ENCODE measurements around the gene URM1.

URM1 gene

DNA sequence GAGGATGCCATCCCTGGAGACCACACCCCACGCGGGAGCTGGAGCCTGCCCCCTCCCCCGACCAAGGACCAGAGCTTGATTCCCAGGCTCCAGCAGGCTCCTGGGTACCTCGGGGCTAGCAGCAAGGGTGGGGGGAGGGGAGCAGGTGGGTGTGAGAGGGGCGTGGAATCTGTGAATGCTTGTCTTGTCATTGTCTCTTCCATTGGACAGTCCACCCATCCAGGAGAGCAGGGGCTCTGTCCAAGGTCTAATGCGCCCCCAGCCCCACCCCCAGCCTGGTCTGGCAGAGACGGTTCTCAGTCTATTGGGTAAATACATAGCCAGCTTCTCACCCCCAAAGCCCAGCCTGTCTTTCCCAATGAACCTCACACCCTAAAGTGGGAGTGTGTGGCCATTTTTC is 22.8 kb downstream of the URM1 start:
- Histone ChIP-seq H2AK5ac (ENCODE audit: low read length) (no peak overlapping the region), H4K91ac (ENCODE audit: low read depth, low read length) (no peak overlapping the region), H3K9ac (ENCODE audit: low read length) (no peak overlapping the region), H3K23ac (ENCODE audit: low read length) (no peak overlapping the region), H2BK5ac (ENCODE audit: low read depth, low read length, poor library complexity) (no peak overlapping the region), H3K36me3 (ENCODE audit: control insufficient read depth in 1 of 2, insufficient read depth in 2 of 2, low read length in 2 of 2) (peaks cover 15 to 23% of the 10 kb centered on the region in 2 experiments), H4K12ac (ENCODE audit: low read depth, low read length) (no peak overlapping the region), H3K9me3 (ENCODE audit: insufficient read depth, low read depth, low read length) (peaks cover 2% of the 10 kb centered on the region), H2BK12ac (ENCODE audit: low read length) (no peak overlapping the region), H3K79me1 (ENCODE audit: low read length) (no peaks in the 10 kb centered on the region), H3K27ac (ENCODE audit: low read depth, low read length) (no peak overlapping the region), H3K79me2 (ENCODE audit: control insufficient read depth, insufficient read depth, low read length, poor library complexity) (no peaks in the 10 kb centered on the region), H3K27me3 (ENCODE audit: insufficient read depth, low read length) (peaks cover 47% of the 10 kb centered on the region), H2BK120ac (ENCODE audit: insufficient read depth, low read length, poor library complexity) (no peak overlapping the region), H2AFZ (ENCODE audit: insufficient read depth, low read length, poor library complexity) (no peak overlapping the region), H3K4me1 (ENCODE audit: control insufficient read depth in 1 of 2, insufficient read depth in 2 of 2, low read length in 2 of 2) (peaks cover 14 to 20% of the 10 kb centered on the region in 2 experiments), H3K4ac (ENCODE audit: low read depth, low read length) (no peak overlapping the region), H4K8ac (ENCODE audit: low read depth, low read length) (no peak overlapping the region), H3K4me3 (ENCODE audit: low read depth, low read length) (no peak overlapping the region), H3K4me2 (ENCODE audit: low read length) (no peak overlapping the region), H3K18ac (ENCODE audit: low read length) (no peak overlapping the region), H3K14ac (ENCODE audit: low read length) (no peak overlapping the region)
- DNase-seq = no peak
- WGBS (ENCODE audit: extremely low coverage, insufficient coverage, insufficient read length) = no CpG with 5 or more reads among the region's 7 CpGs

GRCh38 chr9:128394379-128395168 is 23.4 kb downstream of the URM1 start:
- no CpG with 5 or more reads among the region's 9 CpGs for WGBS (ENCODE audit: extremely low coverage, insufficient coverage, insufficient read length)
- peaks cover 47% of the 10 kb centered on the region for H3K27me3 ChIP-seq (ENCODE audit: insufficient read depth, low read length)
- no peaks in the 10 kb centered on the region for H3K79me1 ChIP-seq (ENCODE audit: low read length)
- H3K18ac ChIP-seq (ENCODE audit: low read length) = no peak overlapping the region
- H3K4ac ChIP-seq (ENCODE audit: low read depth, low read length) = no peak overlapping the region
- peaks cover 14 to 20% of the 10 kb centered on the region in 2 experiments for H3K4me1 ChIP-seq (ENCODE audit: control insufficient read depth in 1 of 2, insufficient read depth in 2 of 2, low read length in 2 of 2)
- H2AFZ ChIP-seq (ENCODE audit: insufficient read depth, low read length, poor library complexity) = no peak overlapping the region
- DNase-seq = no peak
- no peak overlapping the region for H2AK5ac ChIP-seq (ENCODE audit: low read length)
- no peak overlapping the region for H3K4me3 ChIP-seq (ENCODE audit: low read depth, low read length)
- H3K79me2 ChIP-seq (ENCODE audit: control insufficient read depth, insufficient read depth, low read length, poor library complexity) = no peaks in the 10 kb centered on the region
- no peak overlapping the region for H4K91ac ChIP-seq (ENCODE audit: low read depth, low read length)
- H3K23ac ChIP-seq (ENCODE audit: low read length) = no peak overlapping the region
- H4K12ac ChIP-seq (ENCODE audit: low read depth, low read length) = no peak overlapping the region
- H3K9ac ChIP-seq (ENCODE audit: low read length) = no peak overlapping the region
- no peak overlapping the region for H3K4me2 ChIP-seq (ENCODE audit: low read length)
- H3K9me3 ChIP-seq (ENCODE audit: insufficient read depth, low read depth, low read length) = peaks cover under 1% of the 10 kb centered on the region
- H4K8ac ChIP-seq (ENCODE audit: low read depth, low read length) = no peak overlapping the region
- no peak overlapping the region for H3K14ac ChIP-seq (ENCODE audit: low read length)
- no peak overlapping the region for H3K27ac ChIP-seq (ENCODE audit: low read depth, low read length)
- H2BK120ac ChIP-seq (ENCODE audit: insufficient read depth, low read length, poor library complexity) = no peak overlapping the region
- H2BK5ac ChIP-seq (ENCODE audit: low read depth, low read length, poor library complexity) = no peak overlapping the region
- H3K36me3 ChIP-seq (ENCODE audit: control insufficient read depth in 1 of 2, insufficient read depth in 2 of 2, low read length in 2 of 2) = peaks cover 9 to 17% of the 10 kb centered on the region in 2 experiments
- no peak overlapping the region for H2BK12ac ChIP-seq (ENCODE audit: low read length)

GRCh38 chr9:128396970-128397613 is 25.9 kb downstream of the URM1 start:
- Histone ChIP-seq H3K4me3 (ENCODE audit: low read depth, low read length) (no peak overlapping the region), H3K4ac (ENCODE audit: low read depth, low read length) (no peak overlapping the region), H2AFZ (ENCODE audit: insufficient read depth, low read length, poor library complexity) (no peak overlapping the region), H3K9me3 (ENCODE audit: insufficient read depth, low read depth, low read length) (no peaks in the 10 kb centered on the region), H3K23ac (ENCODE audit: low read length) (no peak overlapping the region), H2BK5ac (ENCODE audit: low read depth, low read length, poor library complexity) (no peak overlapping the region), H2AK5ac (ENCODE audit: low read length) (no peak overlapping the region), H3K27me3 (ENCODE audit: insufficient read depth, low read length) (peaks cover 28% of the 10 kb centered on the region), H3K27ac (ENCODE audit: low read depth, low read length) (no peak overlapping the region), H3K79me1 (ENCODE audit: low read length) (no peaks in the 10 kb centered on the region), H4K91ac (ENCODE audit: low read depth, low read length) (no peak overlapping the region), H3K14ac (ENCODE audit: low read length) (no peak overlapping the region), H2BK120ac (ENCODE audit: insufficient read depth, low read length, poor library complexity) (no peak overlapping the region), H3K79me2 (ENCODE audit: control insufficient read depth, insufficient read depth, low read length, poor library complexity) (no peaks in the 10 kb centered on the region), H2BK12ac (ENCODE audit: low read length) (no peak overlapping the region), H4K12ac (ENCODE audit: low read depth, low read length) (no peak overlapping the region), H3K9ac (ENCODE audit: low read length) (no peak overlapping the region), H3K4me1 (ENCODE audit: control insufficient read depth in 1 of 2, insufficient read depth in 2 of 2, low read length in 2 of 2) (peaks cover 13 to 20% of the 10 kb centered on the region in 2 experiments), H3K18ac (ENCODE audit: low read length) (no peak overlapping the region), H3K36me3 (ENCODE audit: control insufficient read depth in 1 of 2, insufficient read depth in 2 of 2, low read length in 2 of 2) (peaks cover 0 to 5% of the 10 kb centered on the region in 2 experiments), H4K8ac (ENCODE audit: low read depth, low read length) (no peak overlapping the region), H3K4me2 (ENCODE audit: low read length) (no peak overlapping the region)
- no CpG with 5 or more reads among the region's 19 CpGs for WGBS (ENCODE audit: extremely low coverage, insufficient coverage, insufficient read length)
- DNase-seq = no peak

DNA sequence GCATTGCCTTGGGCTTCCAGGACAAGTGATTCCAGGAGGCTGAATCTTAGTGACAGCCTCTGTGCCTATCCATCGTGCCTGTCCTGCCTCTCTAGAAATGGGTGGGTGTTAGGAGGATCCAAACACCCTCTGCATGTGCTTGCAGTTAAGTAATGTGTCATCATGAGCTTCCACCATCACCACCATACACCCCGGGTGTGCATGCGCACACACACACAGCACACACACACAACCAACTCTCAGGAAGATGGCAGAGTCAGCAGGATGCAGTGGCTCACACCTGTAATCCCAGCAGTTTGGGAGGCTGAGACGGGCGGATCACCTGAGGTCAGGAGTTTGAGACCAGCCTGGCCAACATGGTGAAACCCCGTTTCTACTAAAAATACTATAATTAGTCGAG is 26.7 kb downstream of the URM1 start:
- no peak for DNase-seq
- H2AFZ ChIP-seq (ENCODE audit: insufficient read depth, low read length, poor library complexity) = peak overlapping the region; percentile 24
- H3K9ac ChIP-seq (ENCODE audit: low read length) = no peak overlapping the region
- no peak overlapping the region for H3K14ac ChIP-seq (ENCODE audit: low read length)
- H3K18ac ChIP-seq (ENCODE audit: low read length) = no peak overlapping the region
- H3K23ac ChIP-seq (ENCODE audit: low read length) = no peak overlapping the region
- H2BK5ac ChIP-seq (ENCODE audit: low read depth, low read length, poor library complexity) = no peak overlapping the region
- H2BK120ac ChIP-seq (ENCODE audit: insufficient read depth, low read length, poor library complexity) = no peak overlapping the region
- no peak overlapping the region for H2AK5ac ChIP-seq (ENCODE audit: low read length)
- H3K79me2 ChIP-seq (ENCODE audit: control insufficient read depth, insufficient read depth, low read length, poor library complexity) = no peaks in the 10 kb centered on the region
- no peak overlapping the region for H3K4me3 ChIP-seq (ENCODE audit: low read depth, low read length)
- H3K27me3 ChIP-seq (ENCODE audit: insufficient read depth, low read length) = peaks cover 21% of the 10 kb centered on the region
- no peak overlapping the region for H3K27ac ChIP-seq (ENCODE audit: low read depth, low read length)
- H3K36me3 ChIP-seq (ENCODE audit: control insufficient read depth in 1 of 2, insufficient read depth in 2 of 2, low read length in 2 of 2) = no peaks in the 10 kb centered on the region
- peaks cover 5 to 13% of the 10 kb centered on the region in 2 experiments for H3K4me1 ChIP-seq (ENCODE audit: control insufficient read depth in 1 of 2, insufficient read depth in 2 of 2, low read length in 2 of 2)
- no peak overlapping the region for H2BK12ac ChIP-seq (ENCODE audit: low read length)
- no peak overlapping the region for H4K12ac ChIP-seq (ENCODE audit: low read depth, low read length)
- no peaks in the 10 kb centered on the region for H3K79me1 ChIP-seq (ENCODE audit: low read length)
- no CpG with 5 or more reads among the region's 7 CpGs for WGBS (ENCODE audit: extremely low coverage, insufficient coverage, insufficient read length)
- H3K4me2 ChIP-seq (ENCODE audit: low read length) = no peak overlapping the region
- no peak overlapping the region for H3K4ac ChIP-seq (ENCODE audit: low read depth, low read length)
- H4K8ac ChIP-seq (ENCODE audit: low read depth, low read length) = no peak overlapping the region
- H4K91ac ChIP-seq (ENCODE audit: low read depth, low read length) = no peak overlapping the region
- no peaks in the 10 kb centered on the region for H3K9me3 ChIP-seq (ENCODE audit: insufficient read depth, low read depth, low read length)
